Lower leg skin (tissue), 4 donors: ENCODE results near the gene USP49. TPM values are rescaled to one million over a fixed set of nuclear protein-coding genes. Genes with fewer than 3 reads are reported as not detected.

ENCODE experiments used
- DNase-seq, 2 donors: peaks; one replicate each; pipeline ENCODE4 v3.0.0-alpha.2; 2019; ENCODE audit warnings: low spot score in 2 of 2
- H3K4me3 ChIP-seq: fragments of 200-600 bp; sonication (generic); 2 replicates; pipeline ENCODE4 v1.5.1; 2017; ENCODE audit warnings: mild to moderate bottlenecking, low read depth; ENCODE audit not compliant: poor library complexity, severe bottlenecking
- CTCF ChIP-seq, 3 donors: fragments of 450-650 bp; IDR thresholded peaks; one replicate each; pipeline ENCODE4 v1.5.1; 2016; ENCODE audit warnings: antibody characterized with exemption in 3 of 3, mild to moderate bottlenecking in 3 of 3, moderate library complexity in 2 of 3
- POLR2A ChIP-seq, 2 donors: fragments of 450-650 bp; IDR thresholded peaks; one replicate each; pipeline ENCODE4 v1.6.1; 2016 to 2017; ENCODE audit warnings: antibody characterized with exemption in 2 of 2, mild to moderate bottlenecking in 1 of 2, moderate library complexity in 1 of 2
- WGBS, 2 donors: methylation state at CpG; one replicate each; pipeline ENCODE4 v1.1.5; 2018; 5-methylcytosine and 5-hydroxymethylcytosine counted together
- intact Hi-C: fragments of 100-400 bp; cut with DNase I; formaldehyde crosslinking; loops from one replicate; pipeline ENCODE4 v1.15.0; 2023; ENCODE audit warnings: low total_unique reads
- total RNA-seq, 4 donors: library from RNA; depleted of rRNA; stranded (reverse); fragments of >200 nt; gene quantifications; one replicate each; pipeline ENCODE4 v1.1.0, GENCODE V29; 2016

USP49 gene
- total RNA-seq, 4 donors from 2014 or later, result 2.3 to 7.3 (median 3.7) TPM

GRCh38 chr6:41759106-41759904, 135.9 kb downstream of the USP49 start:
- TF ChIP-seq POLR2A (IDR thresholded peaks at IDR 0.05) (no peak), CTCF (IDR thresholded peaks at IDR 0.05) (no peak)
- DNase-seq, result no peak
- H3K4me3 ChIP-seq, result no peak overlapping the region
- WGBS, 2 donors, result 83 to 94% methylated on average over 12 to 13 of the region's 13 CpGs
- intact Hi-C loops, result no loop called here

- DNase-seq, result no peak
- TF ChIP-seq CTCF (IDR thresholded peaks at IDR 0.05) (no peak), POLR2A (IDR thresholded peaks at IDR 0.05) (no peak)
- H3K4me3 ChIP-seq, result no peak overlapping the region
- intact Hi-C loops, result no loop called here
- WGBS, 2 donors, result 85 to 95% methylated on average over 6 of the region's 6 CpGs
These were observed 136.5 kb downstream of the USP49 start for GRCh38 chr6:41758641-41759035.

- 77 to 90% methylated on average over 6 to 8 of the region's 8 CpGs for WGBS, 2 donors
- TF ChIP-seq CTCF (IDR thresholded peaks at IDR 0.05) (no peak), POLR2A (IDR thresholded peaks at IDR 0.05) (no peak)
- no peak overlapping the region for H3K4me3 ChIP-seq
- DNase-seq, result no peak
- intact Hi-C loops, result no loop called here
These were observed 137.1 kb downstream of the USP49 start for GRCh38 chr6:41757931-41758640.

- H3K4me3 ChIP-seq, result no peak overlapping the region
- WGBS, 2 donors, result 88 to 92% methylated on average over 6 of the region's 6 CpGs
- intact Hi-C loops, result no loop called here
- DNase-seq, result no peak
- TF ChIP-seq POLR2A (IDR thresholded peaks at IDR 0.05) (no peak), CTCF (IDR thresholded peaks at IDR 0.05) (no peak)
These were observed 137.9 kb downstream of the USP49 start for GRCh38 chr6:41757271-41757670.

- no peak for TF ChIP-seq POLR2A (IDR thresholded peaks at IDR 0.05)
- 62 to 64% methylated on average over 11 to 13 of the region's 13 CpGs for WGBS, 2 donors
- H3K4me3 ChIP-seq, result no peak overlapping the region
- intact Hi-C loops, result no loop called here
- no peak for DNase-seq
These were observed 138.8 kb downstream of the USP49 start for GRCh38 chr6:41756354-41756753.

- no peak overlapping the region for H3K4me3 ChIP-seq
- DNase-seq, result no peak
- intact Hi-C loops, result no loop called here
- TF ChIP-seq POLR2A (IDR thresholded peaks at IDR 0.05), result no peak
- no peak for TF ChIP-seq CTCF (IDR thresholded peaks at IDR 0.05)
- WGBS, 2 donors, result 73 to 75% methylated on average over 4 of the region's 4 CpGs
These were observed 139.3 kb downstream of the USP49 start for GRCh38 chr6:41755895-41756294.
